B cell (primary cell): Measurements from ENCODE around the gene CNTNAP2. TPM values are rescaled to one million over a fixed set of nuclear protein-coding genes. Genes with fewer than 3 reads are reported as not detected.

ENCODE experiments used
- ATAC-seq: fragments of 200-7000 bp; cut with Tn5 transposase; one replicate; pipeline ENCODE4 v1.10.0; 2021; ENCODE audit warnings: low read depth, mild to moderate bottlenecking, moderate number of reproducible peaks, moderate library complexity
- CTCF ChIA-PET: fragments of 350-600 bp; sonication (Branson Sonifier 250); formaldehyde crosslinking; loops from one replicate; lab custom pipeline; 2021; ENCODE audit warnings: antibody characterized with exemption, inconsistent platforms; lab: Charles Lee
- POLR2A ChIA-PET: fragments of 350-600 bp; sonication (Branson Sonifier 250); formaldehyde crosslinking; loops from one replicate; lab custom pipeline; 2021; ENCODE audit warnings: antibody characterized with exemption; lab: Charles Lee
- DNase-seq: peaks from one replicate; pipeline ENCODE4 v3.0.0; 2013
- H2AFZ ChIP-seq: 2 replicates; pipeline ENCODE4 v1.6.1; 2012; ENCODE audit warnings: mild to moderate bottlenecking, low read depth, low read length; ENCODE audit not compliant: insufficient read depth, poor library complexity, severe bottlenecking
- H3K27ac ChIP-seq, 2 donors: 1 replicate in 1 of 2; 2 replicates in 1 of 2; pipeline ENCODE4 v1.5.1; 2012 to 2013; ENCODE audit warnings: low read length in 2 of 2, mild to moderate bottlenecking in 2 of 2, moderate library complexity in 1 of 2
- H3K27me3 ChIP-seq, 4 experiments: fragments of 200-600 bp in 1 of 4; sonication (generic) in 1 of 4; replicated peaks in 1 of 4; 1 replicate in 2 of 4; 2 replicates in 2 of 4; pipeline versions ENCODE4 v1.6.1 to v1.7.0; 2013 to 2016; ENCODE audit warnings: low read length in 3 of 4, mild to moderate bottlenecking in 2 of 4, mixed read lengths in 1 of 4, moderate library complexity in 1 of 4; ENCODE audit not compliant: insufficient read depth in 4 of 4, control insufficient read depth in 3 of 4; ENCODE audit errors: control extremely low read depth in 1 of 4
- H3K36me3 ChIP-seq, 2 experiments: replicated peaks in 1 of 2; 1 replicate in 1 of 2; 2 replicates in 1 of 2; pipeline versions ENCODE4 v1.6.1 to v1.7.1; 2013; ENCODE audit warnings: low read length in 1 of 2; ENCODE audit not compliant: insufficient read depth in 2 of 2, control insufficient read depth in 1 of 2; ENCODE audit errors: control extremely low read depth in 1 of 2, extremely low read depth in 1 of 2
- H3K4me1 ChIP-seq, 2 donors: fragments of 200-600 bp in 1 of 2; sonication (generic) in 1 of 2; 1 replicate in 1 of 2; 2 replicates in 1 of 2; pipeline versions ENCODE4 v1.5.1 to v1.6.1; 2013 to 2017; ENCODE audit warnings: low read length in 2 of 2; ENCODE audit not compliant: control insufficient read depth in 2 of 2, insufficient read depth in 2 of 2
- H3K4me2 ChIP-seq: replicated peaks from 2 replicates; pipeline ENCODE3; 2012; ENCODE audit warnings: mild to moderate bottlenecking, low read depth, low read length; ENCODE audit not compliant: poor library complexity, severe bottlenecking
- H3K4me3 ChIP-seq, 5 experiments: fragments of 200-600 bp in 1 of 5; sonication (generic) in 1 of 5; 1 replicate in 3 of 5; 2 replicates in 2 of 5; pipeline versions ENCODE4 v1.5.1 to v1.7.0; 2011 to 2016; ENCODE audit warnings: low read length in 4 of 5, mild to moderate bottlenecking in 4 of 5, low read depth in 2 of 5, control low read depth in 1 of 5, moderate library complexity in 1 of 5; ENCODE audit not compliant: insufficient read depth in 1 of 5; ENCODE audit errors: control extremely low read depth in 1 of 5, extremely low read depth in 1 of 5
- H3K79me2 ChIP-seq: fragments of 200-600 bp; sonication (generic); one replicate; pipeline ENCODE4 v1.6.0; 2016; ENCODE audit warnings: low read length; ENCODE audit not compliant: control insufficient read depth, insufficient read depth
- H3K9ac ChIP-seq: fragments of 200-600 bp; sonication (generic); 2 replicates; pipeline ENCODE4 v1.6.1; 2017; ENCODE audit warnings: mild to moderate bottlenecking, low read length, moderate library complexity
- H3K9me3 ChIP-seq, 3 donors: one replicate each; pipeline versions ENCODE4 v1.6.1 to v1.7.1; 2013; ENCODE audit warnings: low read length in 2 of 3; ENCODE audit not compliant: control insufficient read depth in 2 of 3, insufficient read depth in 1 of 3; ENCODE audit errors: control extremely low read depth in 1 of 3
- H4K20me1 ChIP-seq: 2 replicates; pipeline ENCODE4 v1.6.0; 2012; ENCODE audit warnings: mild to moderate bottlenecking, low read length; ENCODE audit not compliant: insufficient read depth, control insufficient read depth, poor library complexity, severe bottlenecking
- H3K27ac Mint-ChIP-seq: one replicate; pipeline ENCODE4 v1.8.0; 2021; ENCODE audit warnings: mixed read lengths
- H3K27me3 Mint-ChIP-seq: one replicate; pipeline ENCODE4 v1.8.0; 2021; ENCODE audit warnings: mixed read lengths
- H3K4me1 Mint-ChIP-seq: one replicate; pipeline ENCODE4 v1.8.0; 2021; ENCODE audit warnings: mixed read lengths
- H3K4me3 Mint-ChIP-seq: one replicate; pipeline ENCODE4 v1.8.0; 2021; ENCODE audit warnings: mixed read lengths
- H3K9me3 Mint-ChIP-seq: one replicate; pipeline ENCODE4 v1.8.0; 2022; ENCODE audit warnings: mixed read lengths; ENCODE audit not compliant: insufficient read depth
- CTCF ChIP-seq: fragments of 200-600 bp; IDR thresholded peaks from one replicate; pipeline ENCODE4 v1.8.0; 2022; ENCODE audit warnings: antibody characterized with exemption, mild to moderate bottlenecking
- EZH2 ChIP-seq: IDR thresholded peaks from 2 replicates; pipeline ENCODE4 v1.6.1; 2012; ENCODE audit warnings: borderline replicate concordance, low read depth, mild to moderate bottlenecking, moderate library complexity, low read length; ENCODE audit not compliant: insufficient read depth, poor library complexity, severe bottlenecking
- WGBS: methylation state at CpG from one replicate; pipeline ENCODE4 v1.1.5; 2013; ENCODE audit warnings: missing lambda C conversion rate; ENCODE audit not compliant: insufficient coverage; 5-methylcytosine and 5-hydroxymethylcytosine counted together
- intact Hi-C: fragments of 100-400 bp; cut with micrococcal nuclease; formaldehyde crosslinking; loops from one replicate; pipeline ENCODE4 v1.10.0; 2022
- polyA plus RNA-seq: library from polyadenylated mRNA; depleted of rRNA; stranded (reverse); fragments of >200 nt; gene quantifications from 2 replicates; pipeline ENCODE4 v1.2.3, GENCODE V29; 2012
- total RNA-seq, 2 donors: library from RNA; stranded (reverse); fragments of 120-200 nt in 1 of 2; gene quantifications; 1 replicate in 1 of 2; 2 replicates in 1 of 2; pipeline versions ENCODE4 v1.2.3 to v1.2.4, GENCODE V29; 2013 to 2022

Gene CNTNAP2
- total and polyA plus RNA-seq, 2 donors (not counting 1 experiment from before 2014, with no cell fraction given), result 7.4 to 16.6 TPM

DNA sequence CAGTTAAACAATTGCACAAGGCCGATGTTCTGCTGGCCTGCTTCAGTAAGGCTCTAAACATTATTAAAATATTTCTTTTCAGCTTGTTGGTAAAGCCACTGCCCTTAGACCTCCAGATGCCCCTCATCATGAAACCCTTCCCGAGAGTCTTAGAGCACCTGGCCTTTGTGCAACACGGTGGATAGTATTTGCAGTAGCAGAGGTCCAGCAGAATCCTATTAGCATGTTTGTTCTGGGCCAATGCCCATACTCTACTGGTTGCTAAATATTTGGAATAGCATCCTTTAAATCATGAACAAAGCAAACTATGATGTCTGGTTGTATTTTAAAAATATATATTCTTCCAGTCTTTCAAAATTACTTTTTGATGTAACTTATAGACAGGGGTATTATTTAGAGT is 584.6 kb downstream of the CNTNAP2 start:
- H3K27me3 ChIP-seq, result no peaks in the 10 kb centered on the region
- H3K27ac Mint-ChIP-seq, result no peak overlapping the region
- no peak overlapping the region for H3K27ac ChIP-seq
- no peak overlapping the region for H3K4me3 Mint-ChIP-seq
- ATAC-seq, result no peak
- H3K9me3 ChIP-seq, result peaks cover 0 to 3% (median 0%) of the 10 kb centered on the region in 3 donors
- POLR2A ChIA-PET, result no interaction called here
- no peaks in the 10 kb centered on the region for H3K4me1 ChIP-seq
- intact Hi-C loops, result no loop called here
- no peaks in the 10 kb centered on the region for H3K36me3 ChIP-seq
- H3K4me1 Mint-ChIP-seq, result no peaks in the 10 kb centered on the region
- 100% methylated on average over 1 of the region's 3 CpGs for WGBS
- H3K79me2 ChIP-seq, result no peaks in the 10 kb centered on the region
- TF ChIP-seq CTCF, result no peak
- TF ChIP-seq EZH2, result no peak
- no peaks in the 10 kb centered on the region for H3K9me3 Mint-ChIP-seq
- no peak overlapping the region for H3K4me3 ChIP-seq
- no peaks in the 10 kb centered on the region for H4K20me1 ChIP-seq
- DNase-seq, result no peak
- H3K27me3 Mint-ChIP-seq, result no peaks in the 10 kb centered on the region
- H3K4me2 ChIP-seq, result no peak overlapping the region
- CTCF ChIA-PET, result no interaction called here
- H3K9ac ChIP-seq, result no peak overlapping the region
- H2AFZ ChIP-seq, result no peak overlapping the region

GRCh38 chr7:146702898-146703297 is 586.3 kb downstream of the CNTNAP2 start:
- Histone ChIP-seq H3K9me3 (peaks cover 0 to 3% (median 0%) of the 10 kb centered on the region in 3 donors), H3K79me2 (no peaks in the 10 kb centered on the region), H2AFZ (no peak overlapping the region), H3K4me3 (no peak overlapping the region), H4K20me1 (no peaks in the 10 kb centered on the region), H3K4me1 (no peaks in the 10 kb centered on the region), H3K9ac (no peak overlapping the region), H3K4me2 (no peak overlapping the region), H3K27me3 (no peaks in the 10 kb centered on the region), H3K27ac (no peak overlapping the region), H3K36me3 (no peaks in the 10 kb centered on the region)
- intact Hi-C loops, result no loop called here
- Mint-ChIP-seq H3K9me3 (no peaks in the 10 kb centered on the region), H3K27me3 (no peaks in the 10 kb centered on the region), H3K27ac (no peak overlapping the region), H3K4me1 (no peaks in the 10 kb centered on the region), H3K4me3 (no peak overlapping the region)
- ChIA-PET CTCF (no interaction called here), POLR2A (no interaction called here)
- no peak for DNase-seq
- WGBS, result no CpG with 5 or more reads among the region's 1 CpG
- no peak for ATAC-seq
- TF ChIP-seq CTCF, result no peak
- TF ChIP-seq EZH2, result no peak
